NCI-H1930 (cell line): ENCODE results near the gene WDR26.
"Not testable (repeated sequence)": the region's sequence is repeated elsewhere in the genome, so short reads cannot be mapped to it uniquely, and the experiment has no call there.

Source experiments
- DNase-seq, 2 experiments: peaks; one replicate each; lab custom pipeline; 2025; lab: John Stamatoyannopoulos, UW

Gene WDR26

DNA sequence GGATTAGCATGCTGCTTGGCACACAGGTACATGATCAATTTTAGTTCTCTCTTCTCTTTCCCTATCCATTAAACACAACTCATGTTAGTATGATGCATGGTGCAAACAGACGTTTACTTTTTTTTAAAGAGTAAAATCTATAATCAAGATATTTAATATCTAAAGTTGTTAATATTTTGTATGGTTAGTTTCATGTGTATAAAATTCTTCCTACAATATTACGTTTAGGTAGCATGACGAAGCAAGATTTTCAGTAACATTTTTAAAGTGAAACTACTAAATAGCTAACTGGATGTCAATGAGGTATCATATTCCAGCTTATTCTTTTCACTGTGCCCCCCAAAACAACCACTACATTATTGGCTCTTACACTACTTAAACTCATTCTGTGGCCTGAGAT, 41.3 kb downstream of the WDR26 start:
- no peak for DNase-seq

DNA sequence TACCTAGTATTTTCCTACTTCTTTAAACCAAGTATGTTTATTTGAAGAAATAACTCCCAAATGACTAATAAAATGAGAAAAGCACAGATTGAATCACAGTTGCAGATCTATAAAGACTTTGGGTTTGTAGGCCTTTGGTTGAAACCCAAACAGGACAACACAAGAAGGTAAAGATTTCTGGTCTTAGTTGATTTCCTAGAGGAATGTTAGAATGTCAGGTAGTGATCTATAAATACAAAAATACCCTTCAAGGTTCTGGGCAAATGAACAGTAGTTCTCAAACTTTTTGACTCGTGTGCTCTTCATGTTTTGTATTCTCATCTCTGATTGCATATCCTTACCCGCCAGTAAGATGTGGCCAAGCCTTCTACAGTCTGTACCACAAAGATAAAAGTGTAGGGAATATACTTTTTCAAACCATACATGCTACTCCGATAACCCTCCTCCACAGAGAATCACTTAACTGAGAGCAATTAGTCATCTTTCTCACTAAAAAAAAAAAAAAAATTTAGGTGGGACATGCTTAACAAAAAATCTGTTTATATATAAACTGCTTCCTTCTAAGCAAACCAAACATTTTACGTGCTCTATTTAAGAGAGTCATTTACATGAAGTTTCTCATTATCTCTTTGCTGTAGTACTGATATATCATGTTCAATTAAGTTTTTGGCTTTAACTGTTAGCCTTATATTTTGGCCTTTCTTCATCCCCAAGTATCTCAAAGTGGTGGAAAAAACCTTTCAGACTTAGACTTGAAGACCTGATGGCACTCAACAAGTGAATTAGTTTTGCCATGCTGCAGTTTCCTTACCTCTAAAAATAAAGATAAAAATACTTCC, 42.0 kb downstream of the WDR26 start:
- DNase-seq = no peak

- DNase-seq = no peak
Measured at GRCh38 chr1:224390517-224390916, 44.1 kb downstream of the WDR26 start.

DNA sequence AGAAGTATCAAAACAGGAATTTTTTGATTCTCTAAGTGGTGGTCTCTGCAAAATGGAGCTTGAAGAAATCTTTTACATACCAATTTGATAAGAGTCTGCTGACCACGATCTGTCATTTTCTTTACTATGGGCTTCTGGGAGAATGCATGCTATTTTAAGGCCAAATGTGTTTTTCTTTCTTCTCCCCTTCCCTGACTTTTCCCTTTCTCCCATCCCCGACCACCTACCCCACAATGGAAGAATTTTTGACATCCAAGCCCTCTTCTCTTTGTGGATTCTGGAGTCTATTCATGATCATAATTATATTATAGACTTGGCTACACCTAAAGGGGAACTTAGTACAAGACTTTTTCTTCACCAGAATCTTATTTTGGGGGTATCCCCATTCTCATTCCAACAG, 46.7 kb downstream of the WDR26 start:
- no peak for DNase-seq

DNA sequence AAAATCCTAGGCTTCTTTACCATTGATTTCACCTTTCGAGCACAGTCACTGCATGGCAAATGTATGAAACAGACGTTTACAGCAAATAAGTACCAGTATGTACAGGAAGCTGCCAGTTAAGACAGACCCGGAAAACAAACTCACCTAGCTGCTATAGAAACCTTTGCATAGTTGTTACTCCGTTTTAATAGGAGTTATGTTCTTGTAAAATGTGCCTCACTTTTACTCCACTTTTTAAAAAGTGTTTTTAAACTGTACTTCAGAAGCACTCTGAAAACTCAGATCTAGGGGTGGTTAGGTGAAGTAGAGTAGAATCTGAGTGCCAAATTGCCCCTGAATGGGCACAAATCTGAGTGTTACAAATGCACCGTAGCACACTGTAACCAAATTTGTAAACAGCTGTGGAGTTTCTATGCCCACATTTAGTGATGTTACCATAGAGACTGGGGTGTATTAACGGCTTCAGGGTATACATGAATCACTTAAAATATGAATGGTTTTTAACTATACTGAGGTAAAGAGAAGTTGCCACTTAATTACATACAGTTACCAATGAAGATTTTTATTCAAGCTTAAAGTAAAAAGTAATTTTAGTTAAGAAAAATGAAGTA, 47.2 kb downstream of the WDR26 start:
- DNase-seq = no peak

DNA sequence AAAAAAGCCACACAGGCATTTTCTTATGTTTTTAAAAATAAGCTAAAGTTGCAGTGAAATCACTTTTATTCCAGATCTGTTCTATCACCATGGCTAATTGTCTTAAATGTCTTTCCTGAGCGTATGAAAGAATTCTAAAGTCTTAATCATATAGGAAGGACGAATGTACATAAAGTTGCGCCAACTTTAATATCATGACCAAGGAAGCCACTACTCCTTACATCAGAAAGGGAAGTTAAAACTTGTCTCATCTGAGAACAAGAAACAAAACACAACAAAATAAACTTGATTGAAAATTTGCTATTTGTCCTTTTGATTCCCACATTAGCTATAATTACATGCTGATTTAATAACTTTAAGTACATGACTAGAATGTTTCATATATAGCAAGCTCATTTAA, 51.4 kb downstream of the WDR26 start:
- DNase-seq = no peak

- DNase-seq = no peak
Measured at GRCh38 chr1:224381880-224382548, 52.6 kb downstream of the WDR26 start.

GRCh38 chr1:224380003-224380402, 54.6 kb downstream of the WDR26 start:
- DNase-seq = no peak

DNA sequence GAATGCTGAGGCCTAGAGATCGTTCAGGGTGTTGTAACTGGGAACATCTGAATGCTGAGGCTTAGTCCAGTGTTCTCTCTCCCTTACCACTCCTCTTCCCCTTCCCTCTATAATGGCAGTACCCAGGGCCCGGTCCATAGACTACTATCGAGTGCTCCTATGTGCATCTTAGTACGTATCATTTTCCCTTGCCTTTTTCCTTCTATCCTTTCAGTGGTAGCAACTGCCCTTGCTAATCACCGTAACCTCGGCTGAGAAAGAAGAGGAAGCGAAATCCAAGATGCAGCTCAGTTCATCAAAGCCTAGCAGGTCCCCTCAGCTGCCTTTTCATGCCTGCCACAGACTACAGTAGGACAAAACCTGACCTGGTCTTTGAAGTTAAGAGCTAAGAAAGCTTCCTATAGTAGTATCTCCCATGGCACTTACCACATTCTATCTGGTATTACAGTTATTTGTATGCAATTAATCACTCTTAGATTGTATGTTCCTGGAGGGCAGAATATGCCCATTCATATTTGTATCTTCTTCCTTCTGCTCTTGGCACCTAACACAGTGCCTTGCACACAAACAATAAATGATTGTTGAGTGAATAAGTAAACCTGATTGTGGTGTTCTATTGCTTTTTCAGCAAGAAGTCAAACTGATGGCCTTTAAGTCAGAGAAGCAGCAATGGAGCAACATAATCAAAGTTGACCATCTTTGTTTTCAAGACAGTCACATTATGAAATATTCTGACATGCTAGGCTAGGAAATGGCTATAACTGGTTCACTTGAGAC, 55.6 kb downstream of the WDR26 start:
- no peak for DNase-seq

DNA sequence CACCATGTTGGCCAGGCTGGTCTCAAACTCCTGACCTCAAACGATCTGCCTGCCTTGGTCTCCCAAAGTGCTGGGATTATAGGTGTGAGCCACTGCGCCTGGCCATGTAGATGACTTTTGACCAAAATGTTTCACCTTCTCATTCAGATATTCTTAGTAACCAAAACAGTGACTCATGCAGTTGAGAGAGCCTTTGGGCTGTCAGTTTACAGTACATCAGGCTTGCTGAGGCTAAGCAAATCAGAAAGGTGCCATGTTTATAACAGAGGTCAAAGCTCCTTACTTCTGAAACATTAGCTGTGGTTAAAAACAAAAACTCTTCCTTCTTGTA, 57.0 kb downstream of the WDR26 start:
- DNase-seq = no peak

DNA sequence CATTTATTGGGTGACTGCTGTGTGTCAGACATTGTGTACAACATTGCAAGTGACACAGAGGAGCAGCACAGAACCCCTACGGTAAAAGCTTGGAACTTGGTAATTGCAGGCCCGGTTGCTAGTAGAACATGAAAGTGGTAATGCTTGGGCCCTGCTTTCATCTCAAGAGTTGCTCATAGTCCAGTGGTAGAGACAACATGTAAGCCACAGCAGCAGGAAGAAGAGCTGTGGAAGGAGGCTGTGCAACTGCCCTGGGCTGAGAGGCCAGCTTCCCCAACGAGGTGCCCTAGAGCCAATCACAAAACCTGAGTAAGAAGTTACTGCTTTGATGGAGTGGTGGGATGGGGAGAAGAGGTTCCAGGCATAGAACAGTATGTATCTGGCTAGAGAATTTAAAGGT, 59.5 kb downstream of the WDR26 start:
- no peak for DNase-seq

DNA sequence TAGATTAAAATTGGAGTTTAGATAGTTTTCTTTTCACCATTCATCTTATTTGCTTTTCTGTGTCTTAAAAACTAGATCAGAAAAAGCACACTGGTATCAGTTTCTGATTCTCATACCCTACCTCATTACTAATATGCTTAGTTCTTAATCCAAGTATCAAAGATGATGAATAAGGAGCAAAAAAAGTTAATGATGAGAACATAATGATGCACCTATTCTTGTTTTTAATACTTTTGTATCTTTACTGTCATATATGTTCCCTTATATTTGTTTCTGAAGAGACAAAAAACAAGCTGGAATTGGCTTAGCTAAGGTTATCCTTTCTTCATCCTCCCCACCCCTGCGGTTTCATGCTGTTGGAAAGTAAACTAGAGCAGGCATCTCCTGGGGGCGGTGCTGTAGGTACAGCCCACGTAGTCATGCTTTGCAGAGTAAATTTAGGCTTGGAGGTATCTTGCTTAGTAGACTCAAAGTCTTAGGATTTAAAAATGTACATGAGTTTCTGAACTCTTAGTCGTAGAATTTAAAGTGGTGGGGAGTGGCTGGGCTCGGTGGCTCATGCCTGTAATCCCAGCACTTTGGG, 61.5 kb downstream of the WDR26 start:
- no peak for DNase-seq

DNA sequence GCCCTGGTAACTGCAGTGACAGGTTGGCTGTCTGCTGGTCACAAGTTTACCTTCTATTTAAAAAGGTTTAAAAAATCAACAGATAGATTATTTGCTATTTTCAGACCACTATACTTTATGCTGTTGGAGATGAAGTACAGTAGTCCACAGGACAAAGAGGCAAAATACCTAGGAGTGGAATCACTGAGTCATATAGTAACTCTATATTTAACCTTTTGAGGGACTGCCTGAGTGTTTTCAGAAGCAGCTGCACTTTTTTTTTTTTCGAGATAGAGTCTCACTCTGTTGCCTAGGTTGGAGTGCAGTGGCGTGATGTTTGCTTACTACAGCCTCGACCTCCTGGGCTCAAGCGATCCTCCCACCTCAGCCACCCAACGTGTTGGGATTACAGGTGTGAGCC, 66.2 kb downstream of the WDR26 start:
- DNase-seq = no peak

GRCh38 chr1:224359207-224359606, 75.4 kb downstream of the WDR26 start:
- DNase-seq = no peak

- no peak for DNase-seq
Measured at GRCh38 chr1:224358237-224358636, 76.4 kb downstream of the WDR26 start.

DNA sequence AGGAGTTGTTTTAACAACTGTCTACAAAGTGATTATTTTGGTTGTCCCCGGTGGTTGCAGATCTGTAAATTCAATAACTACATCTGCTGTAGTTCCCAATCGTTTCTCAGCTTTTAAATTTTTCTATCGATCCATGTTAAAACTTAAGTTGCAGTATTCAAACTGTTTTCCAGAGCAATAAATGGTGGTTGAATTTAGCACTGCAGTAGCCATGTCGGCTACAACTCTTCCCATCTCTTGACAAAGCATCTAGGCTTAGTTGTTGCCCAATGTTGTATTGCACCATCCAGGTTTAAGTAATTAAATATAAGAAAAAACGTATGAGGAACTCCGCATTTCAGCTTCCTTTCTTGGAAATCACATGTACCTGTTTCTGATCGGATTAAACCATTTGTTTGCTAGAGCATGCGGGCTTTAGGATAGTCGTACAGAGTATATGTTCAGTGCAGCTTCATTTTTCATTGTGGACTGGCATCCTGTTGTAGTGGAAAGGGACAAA, 76.9 kb downstream of the WDR26 start:
- DNase-seq = no peak

DNA sequence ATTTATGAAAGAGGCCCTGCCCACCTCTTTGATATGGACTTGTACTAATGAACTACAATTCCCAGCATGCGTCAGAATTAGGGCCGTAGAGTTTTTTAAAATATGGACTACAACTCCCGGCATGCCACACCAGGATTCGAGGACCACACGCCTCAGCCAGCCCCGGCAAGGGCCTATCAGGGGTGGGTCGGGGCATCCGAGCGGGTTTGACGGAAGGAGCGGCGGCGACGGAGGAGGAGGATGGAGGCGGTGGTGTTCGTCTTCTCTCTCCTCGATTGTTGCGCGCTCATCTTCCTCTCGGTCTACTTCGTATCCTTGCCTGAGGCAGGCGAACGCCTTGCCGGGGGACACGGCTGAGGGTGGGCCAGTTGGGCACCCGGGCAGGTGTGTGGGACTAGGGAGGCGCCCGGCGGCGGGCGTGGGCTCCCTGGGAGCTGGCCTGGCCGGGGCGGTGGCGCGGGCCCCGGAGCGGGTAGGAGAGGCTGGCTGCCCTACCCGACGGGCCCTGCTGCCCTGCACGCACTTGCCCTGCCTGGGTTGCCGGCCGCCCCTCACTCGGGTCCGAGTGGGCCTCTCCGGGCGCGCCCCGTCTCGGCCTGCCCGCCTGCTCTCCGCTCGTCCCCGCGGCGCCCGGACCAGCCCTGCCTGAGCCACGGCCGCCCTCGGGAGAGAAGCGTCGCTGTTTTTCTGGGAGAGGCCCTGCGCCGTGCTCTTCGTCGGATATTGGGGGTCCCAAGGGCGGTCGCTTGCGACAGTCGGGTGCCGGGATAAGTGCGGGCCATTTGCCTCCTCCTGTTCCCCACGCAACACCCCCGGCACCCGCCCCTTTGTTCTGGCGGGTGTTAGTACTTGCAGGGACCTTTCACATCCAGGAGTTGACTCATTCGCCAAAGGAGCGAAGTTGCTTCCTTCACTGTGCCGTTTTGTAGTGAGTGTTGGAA, 77.6 kb downstream of the WDR26 start, which contains the start of gene CNIH4:
Gene CNIH4 (plus strand): TSS at position 195 of the 941 bp plus-strand sequence. CDS start 46 bp downstream, at position 241.
- DNase-seq = peak; percentile 85 to 90

DNA sequence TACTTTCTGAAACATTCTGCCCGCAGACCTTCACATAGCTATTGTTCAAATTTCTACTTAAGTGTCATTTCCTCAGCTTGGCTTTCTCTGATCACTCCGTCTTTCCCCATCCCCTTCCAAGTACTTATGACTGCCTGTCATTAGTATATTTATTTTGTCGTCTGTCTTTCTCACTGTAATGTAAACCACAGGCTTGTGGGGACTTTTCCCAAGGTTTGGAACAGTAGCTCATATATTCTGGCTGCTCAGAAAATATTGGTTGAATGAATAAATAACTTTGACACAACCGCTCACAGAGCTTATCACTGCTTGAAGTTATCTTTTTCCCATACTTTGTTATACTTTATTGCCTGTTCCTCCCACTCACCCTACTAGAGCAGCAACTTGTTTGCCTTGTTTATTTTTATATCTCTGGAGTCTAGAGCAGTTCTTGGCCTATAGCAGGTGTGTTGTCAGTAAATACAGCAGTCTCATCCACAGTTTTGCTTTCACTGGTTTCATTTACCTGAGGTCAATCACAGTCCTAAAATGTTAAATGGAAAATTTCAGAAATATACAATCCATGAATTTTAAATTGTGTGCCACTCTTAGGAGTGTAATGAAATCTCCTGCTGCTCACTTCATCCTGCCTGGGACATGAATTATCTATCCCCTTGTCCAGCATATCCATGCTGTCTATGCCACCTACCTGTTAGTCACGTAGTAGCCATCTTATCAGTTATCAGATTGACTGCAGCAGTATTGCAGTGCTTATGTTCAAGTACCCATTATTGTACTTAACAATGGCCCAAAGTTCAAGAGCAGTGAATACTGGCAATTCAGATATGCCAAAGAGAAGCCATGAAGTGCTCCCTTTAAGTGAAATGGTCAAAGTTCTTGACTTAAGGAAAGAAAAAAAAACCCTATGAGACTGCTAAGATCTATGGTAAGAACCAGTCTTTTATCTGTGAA, 80.3 kb downstream of the WDR26 start:
- no peak for DNase-seq

GRCh38 chr1:224352436-224353085, 82.0 kb downstream of the WDR26 start:
- DNase-seq = not testable (repeated sequence)
